ENCODE data around the gene RNASEH2A.
A peak's percentile ranks its signal among the peaks of the same experiment; 100 is the strongest.

Gene RNASEH2A

DNA sequence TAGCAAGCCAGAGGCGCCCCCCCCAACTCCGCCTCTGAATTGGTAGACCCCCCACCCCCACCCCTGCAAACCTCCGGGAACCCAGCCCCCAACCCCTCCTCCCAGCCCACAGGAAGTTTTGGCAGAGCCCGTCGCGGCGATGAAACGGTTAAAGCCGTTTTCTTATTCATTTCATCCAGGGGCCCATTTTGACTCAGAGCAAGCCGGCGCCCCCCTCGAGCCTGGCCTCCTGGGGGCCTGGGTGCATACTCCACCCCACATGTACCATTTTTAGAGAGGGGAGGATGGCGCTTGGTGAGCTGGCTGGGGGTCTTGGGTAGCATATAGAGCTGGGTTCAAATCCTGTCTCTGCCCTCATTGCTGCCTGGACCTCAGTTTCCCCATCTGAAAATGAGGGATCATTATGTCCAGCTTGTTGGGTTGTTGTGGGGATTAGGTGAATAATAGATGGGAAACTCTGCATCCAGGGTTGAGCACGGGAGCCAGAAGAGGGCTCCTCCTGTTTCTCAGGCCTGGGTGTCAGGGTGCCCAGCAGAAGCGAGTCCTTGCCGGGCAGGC is 23.0 kb upstream of the RNASEH2A start:
- peak in 2 of 6 experiments; percentile 31 to 55 for DNase-seq

DNA sequence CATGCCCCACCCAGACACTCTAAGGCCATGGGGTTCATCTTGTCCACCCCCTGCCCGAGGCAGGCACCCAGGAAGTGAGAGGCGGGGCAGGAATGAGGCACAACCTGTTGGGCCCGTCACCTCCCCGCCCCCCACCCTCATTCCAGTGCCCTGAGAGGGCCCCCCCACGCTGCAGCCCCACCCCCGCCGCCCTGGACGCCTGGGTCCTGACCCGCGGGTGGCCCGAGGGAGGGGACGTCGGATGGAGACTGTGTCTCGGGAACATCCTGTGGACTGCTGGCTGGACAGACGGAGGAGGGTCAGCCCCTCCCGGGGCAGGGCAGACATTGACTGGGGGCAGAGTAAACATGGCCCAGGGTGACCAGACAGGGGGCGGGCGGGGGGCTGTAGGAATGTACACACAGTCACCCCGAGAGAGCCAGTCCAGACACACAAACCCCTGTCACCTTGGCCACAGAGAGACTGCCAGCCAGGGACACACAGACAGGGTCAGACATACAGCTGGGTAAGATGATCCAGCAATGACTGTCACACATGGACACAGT is 22.5 kb upstream of the RNASEH2A start:
- peak in 1 of 6 experiments; percentile 17 for DNase-seq

DNA sequence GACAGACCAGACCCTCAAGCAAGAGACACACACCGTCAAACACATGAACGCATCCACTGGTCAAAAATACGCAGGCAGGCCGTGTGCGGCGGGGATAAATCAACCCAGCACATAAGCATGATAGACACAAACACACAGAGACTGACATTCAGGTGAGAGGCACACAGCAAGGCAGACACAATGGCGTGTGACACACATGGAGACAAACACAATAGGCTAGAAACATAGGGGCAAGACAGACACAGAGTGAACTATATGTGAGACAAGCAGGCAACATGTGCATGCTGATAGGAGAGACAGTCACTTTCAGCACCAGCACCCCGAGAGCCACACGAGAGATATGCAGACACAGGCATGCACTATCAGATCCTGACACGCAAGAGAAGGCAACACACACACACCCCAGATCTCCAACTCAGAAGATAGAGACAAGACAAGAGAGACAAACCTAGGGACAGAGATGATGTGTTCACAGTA is 22.0 kb upstream of the RNASEH2A start:
- DNase-seq = peak in 5 of 6 experiments; percentile 17 to 69 (median 36)

DNA sequence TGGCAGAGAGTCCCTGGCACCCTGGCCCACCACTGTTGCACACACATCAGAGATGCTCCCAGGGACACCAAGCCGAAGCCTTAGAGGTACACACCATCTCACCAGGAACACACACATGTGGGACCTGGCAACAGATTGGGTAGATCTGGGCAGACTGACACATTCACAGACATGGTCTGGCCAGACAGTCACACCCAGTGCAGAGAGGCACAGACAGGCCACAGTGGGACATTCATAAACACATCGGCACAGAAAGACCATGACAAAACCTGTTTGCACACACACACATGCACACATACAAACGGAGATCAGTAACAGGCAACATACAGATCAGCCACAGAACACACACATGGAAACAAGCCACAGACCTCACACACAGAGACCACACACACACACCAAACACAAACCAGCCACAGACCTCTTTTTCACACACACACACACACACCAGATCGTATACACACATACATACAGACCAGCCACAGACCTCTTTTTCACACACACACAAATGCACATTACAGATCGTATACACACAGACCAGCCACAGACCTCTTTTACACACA is 21.4 kb upstream of the RNASEH2A start:
- DNase-seq = peak; percentile 21 to 69 (median 34)

DNA sequence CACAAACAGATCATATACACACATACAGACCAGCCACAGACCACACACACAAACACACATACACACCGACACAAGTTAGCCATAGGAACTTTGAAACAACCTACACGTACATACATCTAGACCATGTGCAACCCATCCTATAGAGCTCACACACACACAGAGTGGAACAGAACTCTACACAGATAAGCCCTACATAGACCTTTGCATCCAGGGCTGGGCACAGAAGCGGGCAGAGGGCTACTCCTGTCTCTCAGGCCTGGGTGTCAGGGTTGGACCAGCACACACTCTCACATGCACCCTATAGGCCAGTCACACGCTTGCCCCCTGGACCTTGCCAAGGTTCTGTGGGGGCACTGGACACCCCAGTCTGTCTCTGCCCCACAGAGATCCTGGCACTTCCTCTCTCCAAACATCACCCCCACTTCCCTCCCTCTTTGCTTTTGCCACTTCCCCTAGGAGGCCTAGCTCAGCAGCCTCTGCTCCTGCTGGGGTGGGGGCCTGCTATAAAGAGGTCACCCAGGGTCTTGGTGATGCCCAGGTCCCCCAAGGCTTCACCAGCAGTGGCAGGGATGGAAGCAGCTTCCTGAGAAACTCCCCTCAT is 20.9 kb upstream of the RNASEH2A start:
- DNase-seq = peak in 1 of 6 experiments; percentile 51

DNA sequence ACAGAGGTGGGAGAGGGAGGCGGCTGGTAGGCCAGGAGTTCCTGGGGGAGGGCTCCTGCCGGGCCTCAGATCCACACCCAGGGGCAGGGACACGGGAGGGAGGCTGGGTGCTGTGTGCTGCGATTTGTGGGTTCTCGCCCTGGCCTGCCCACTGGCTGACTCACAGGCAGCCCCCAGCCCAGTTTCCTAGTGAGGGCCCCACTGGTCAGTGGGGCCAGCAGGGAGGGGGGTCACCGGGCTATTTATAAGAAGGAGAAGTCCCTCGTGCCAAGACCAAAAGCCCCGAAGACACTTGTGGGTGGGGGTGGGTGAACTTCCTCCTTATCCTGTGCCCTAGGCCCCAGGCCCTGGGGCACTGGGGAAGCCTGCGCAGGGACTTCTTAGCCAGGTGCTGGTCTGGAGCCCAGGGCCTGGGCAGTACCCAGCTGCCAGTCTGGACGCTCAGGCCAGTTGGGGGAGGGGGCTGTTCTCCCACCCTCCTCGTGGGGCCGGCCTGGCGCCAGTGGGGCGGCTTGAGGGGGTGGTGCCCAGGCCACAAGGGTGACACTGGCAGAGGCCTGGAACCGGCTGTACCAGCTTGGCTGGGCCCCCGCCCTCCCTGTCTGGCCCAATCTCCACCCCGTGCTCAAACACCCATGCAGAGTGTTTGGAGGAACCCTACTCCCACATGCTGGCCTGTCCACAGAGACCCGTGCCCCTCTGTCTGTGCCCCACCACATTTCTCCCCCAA is 20.1 kb upstream of the RNASEH2A start:
- DNase-seq = no peak

DNA sequence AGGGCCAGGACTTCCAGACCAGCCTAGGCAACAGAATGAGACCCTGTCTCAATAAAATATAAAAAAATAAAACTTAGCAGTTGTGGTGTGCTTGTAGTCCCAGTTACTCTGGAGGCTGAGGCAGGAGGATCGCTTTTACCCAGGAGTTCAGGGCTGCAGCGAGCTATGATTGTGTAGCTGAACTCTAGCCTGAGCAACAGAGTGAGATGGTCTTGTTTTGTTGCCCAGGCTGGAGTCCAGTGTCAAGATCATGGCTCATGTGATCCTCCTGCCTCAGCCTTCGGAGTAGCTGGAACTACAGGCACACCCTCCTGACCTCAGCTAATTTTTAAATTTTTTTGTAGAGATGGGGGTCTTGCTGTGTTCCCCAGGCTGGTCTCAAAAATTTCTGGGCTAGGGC is 19.4 kb upstream of the RNASEH2A start:
- DNase-seq = no peak

DNA sequence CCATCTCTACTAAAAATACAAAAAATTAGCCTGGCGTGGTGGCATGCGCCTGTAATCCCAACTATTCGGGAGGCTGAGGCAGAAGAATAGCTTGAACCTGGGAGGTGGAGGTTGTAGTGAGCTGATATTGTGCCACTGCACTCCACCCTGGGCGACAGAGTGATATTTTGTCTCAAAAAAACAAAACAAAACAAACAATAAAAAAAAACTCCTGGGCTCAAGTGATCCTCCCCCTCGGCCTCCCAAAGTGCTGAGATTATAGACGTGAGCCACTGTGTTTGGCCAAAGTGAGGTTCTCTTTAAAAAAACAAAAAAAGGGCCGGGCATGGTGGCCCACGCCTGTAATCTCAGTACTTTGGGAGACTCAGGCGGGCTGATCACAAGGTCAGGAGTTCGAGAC is 18.9 kb upstream of the RNASEH2A start:
- DNase-seq = no peak

DNA sequence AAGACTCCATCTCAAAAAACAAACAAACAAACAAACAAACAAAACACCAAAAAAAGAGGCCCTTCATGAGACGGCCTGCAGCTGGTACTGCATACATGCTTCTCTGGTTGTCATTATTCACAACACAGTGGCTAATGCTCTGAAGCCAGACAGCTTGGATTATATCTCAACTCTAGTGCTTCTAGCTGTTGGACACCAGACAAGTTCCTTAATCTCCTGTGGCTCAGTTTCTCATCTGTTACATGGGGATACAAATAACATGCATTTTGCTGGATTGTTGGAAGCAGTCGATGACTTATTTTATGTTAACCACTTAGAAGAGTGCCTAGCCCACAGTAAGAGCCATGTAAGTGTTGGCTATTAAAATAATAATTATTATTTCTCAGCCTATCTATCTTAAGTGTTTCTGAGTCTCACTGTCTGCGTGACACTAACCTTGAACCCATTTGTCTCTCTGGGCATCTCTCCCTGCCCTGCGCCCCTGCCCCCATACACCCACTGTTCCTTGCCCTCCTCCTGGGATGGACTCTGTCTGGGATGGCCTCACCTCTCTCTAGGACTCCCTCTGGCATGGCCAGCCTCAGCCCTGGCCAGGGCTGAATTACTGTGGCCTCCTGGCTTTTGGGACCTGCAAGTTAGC is 18.2 kb upstream of the RNASEH2A start:
- DNase-seq = no peak

DNA sequence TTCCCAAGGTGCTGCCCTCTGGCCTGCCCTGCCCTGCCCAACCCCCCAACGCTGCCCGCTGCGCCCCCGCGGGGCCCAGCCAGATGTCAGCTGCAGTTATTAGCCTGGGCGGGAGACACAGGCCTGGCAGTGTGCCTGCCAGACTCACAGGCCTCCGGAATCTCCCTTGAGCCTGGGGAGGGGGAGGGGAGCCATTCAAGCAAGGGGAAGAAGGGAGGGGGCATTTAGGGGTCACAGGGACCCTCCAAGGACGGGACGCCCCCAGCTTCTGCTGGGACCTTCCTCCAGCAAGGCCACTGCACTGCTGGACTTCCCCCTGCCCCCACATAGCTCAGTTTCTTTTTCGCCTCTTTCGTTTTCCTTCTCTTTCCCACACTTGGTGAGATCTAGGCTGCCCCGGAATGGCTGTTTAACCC is 17.7 kb upstream of the RNASEH2A start:
- peak in 2 of 6 experiments; percentile 44 to 52 for DNase-seq

DNA sequence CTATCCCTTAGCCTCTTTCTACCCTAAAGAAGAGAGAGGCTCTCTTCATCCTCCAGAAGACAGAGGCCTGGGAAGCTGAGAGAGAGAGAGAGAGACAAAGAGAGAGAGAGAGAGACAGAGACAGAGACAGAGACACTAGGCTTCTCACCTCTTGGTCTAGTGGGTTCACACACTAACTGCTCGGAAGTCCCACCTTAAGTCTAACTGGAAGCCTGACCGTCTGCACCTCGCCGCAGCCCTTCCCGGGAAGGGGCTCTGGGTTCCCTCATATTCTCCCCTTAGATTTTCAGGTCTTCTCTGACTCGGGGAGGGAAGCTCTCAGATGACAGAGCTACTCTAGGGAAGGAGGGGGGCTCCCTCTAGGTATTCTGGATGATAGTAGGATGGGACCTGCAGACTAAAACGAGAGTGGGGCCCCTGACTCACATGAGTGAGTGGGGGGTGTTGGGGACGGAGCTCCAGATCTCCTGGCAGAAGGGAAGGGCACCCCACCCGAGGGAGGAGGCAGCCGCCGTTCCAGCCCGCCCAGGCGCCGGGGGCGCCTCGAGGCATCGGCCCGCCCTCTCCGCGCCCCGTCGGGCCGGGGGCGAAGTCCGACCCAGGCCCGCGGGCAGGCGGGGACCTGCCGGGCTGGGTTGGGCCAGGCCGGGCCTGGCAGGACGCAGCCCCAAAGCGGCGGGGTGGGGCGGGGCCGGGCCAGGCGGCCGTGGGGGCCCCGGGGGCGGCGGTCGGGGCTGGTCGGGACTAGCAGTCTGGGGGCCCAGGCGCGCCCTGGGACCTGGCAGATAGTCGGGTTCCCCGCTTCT is 17.1 kb upstream of the RNASEH2A start:
- DNase-seq = peak in 2 of 6 experiments; percentile 37 to 49

DNA sequence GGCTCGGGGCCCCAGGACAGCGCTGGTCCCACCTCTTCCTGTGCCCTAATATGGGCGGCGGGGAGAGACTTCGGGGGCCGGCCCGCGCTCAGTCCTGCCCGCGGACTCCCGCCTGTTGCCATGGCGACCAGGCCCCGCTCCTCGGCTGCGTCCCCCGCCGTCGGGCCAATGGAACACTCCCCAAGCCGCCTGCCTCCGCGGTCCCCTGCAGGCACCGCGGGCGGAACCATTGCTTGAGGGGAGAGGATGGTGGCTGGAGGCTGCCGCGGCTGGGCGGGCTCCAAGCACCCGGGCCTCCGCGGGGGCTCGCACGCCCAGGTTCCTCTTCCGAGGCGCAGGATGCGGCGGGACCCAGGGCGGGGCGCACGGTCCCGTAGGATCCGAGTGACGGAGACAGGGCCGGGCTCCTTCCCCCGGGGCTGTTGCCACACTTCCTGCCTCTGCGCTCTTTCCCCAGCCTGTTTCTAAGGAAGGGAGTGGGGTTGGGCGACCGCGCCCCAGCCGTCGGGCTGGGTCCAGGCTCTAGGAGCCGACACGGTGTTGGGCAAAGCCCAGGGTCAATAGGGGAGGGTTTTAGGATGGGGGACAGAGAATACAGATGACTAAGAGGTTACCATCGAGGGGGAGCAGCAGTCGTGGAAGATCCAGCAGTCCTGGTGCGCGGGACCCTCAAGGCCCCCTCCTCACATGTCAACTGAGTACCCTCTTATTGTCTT is 16.3 kb upstream of the RNASEH2A start:
- peak; percentile 74 to 86 (median 80) for DNase-seq

DNA sequence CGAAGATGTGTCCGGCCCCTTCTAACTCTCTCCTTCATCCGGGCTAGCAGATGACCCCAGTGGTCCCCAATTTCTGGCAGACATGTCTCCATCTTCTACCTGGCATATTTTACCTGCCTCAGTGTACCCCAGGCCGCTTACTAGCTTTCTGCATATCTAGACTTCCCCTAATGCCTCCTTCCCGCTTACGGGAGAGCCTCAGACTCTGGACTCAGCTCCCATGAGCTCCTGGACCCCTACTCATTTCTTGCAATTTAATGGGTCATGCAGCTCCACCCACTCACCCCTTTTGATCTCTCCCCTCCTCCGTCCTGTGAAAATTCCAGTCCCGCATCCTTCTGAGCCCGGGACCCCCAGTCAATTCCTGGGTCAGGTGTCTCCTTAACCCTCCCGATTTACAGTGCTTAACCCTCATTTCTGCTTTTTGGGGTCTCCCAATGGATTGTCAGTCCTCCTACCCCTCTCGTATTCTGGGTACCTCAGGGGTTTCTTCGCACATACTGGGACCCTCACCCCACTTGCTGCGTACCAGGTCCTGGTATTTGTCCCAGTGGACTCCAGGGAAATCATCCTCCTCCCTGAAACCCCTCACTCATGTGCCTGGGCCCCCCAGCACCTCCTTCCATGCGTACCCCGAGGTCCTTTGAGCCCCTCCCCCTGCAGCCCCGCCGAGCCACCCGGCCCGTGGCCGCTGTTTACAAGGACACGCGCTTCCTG is 15.6 kb upstream of the RNASEH2A start:
- peak in 2 of 6 experiments; percentile 51 to 60 for DNase-seq

DNA sequence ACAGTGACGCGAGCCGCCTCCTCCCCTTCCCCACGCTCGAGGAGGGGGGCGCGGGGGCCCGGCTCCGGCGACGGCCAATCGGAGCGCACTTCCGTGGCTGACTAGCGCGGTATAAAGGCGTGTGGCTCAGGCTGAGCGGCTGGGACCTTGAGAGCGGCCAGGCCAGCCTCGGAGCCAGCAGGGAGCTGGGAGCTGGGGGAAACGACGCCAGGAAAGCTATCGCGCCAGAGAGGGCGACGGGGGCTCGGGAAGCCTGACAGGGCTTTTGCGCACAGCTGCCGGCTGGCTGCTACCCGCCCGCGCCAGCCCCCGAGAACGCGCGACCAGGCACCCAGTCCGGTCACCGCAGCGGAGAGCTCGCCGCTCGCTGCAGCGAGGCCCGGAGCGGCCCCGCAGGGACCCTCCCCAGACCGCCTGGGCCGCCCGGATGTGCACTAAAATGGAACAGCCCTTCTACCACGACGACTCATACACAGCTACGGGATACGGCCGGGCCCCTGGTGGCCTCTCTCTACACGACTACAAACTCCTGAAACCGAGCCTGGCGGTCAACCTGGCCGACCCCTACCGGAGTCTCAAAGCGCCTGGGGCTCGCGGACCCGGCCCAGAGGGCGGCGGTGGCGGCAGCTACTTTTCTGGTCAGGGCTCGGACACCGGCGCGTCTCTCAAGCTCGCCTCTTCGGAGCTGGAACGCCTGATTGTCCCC is 14.9 kb upstream of the RNASEH2A start, which contains the start of gene JUNB:
Gene JUNB (plus strand): TSS at position 142 of the 706 bp plus-strand sequence. CDS start 286 bp downstream, at position 428.
- DNase-seq = peak; percentile 96 to 98 (median 98)

DNA sequence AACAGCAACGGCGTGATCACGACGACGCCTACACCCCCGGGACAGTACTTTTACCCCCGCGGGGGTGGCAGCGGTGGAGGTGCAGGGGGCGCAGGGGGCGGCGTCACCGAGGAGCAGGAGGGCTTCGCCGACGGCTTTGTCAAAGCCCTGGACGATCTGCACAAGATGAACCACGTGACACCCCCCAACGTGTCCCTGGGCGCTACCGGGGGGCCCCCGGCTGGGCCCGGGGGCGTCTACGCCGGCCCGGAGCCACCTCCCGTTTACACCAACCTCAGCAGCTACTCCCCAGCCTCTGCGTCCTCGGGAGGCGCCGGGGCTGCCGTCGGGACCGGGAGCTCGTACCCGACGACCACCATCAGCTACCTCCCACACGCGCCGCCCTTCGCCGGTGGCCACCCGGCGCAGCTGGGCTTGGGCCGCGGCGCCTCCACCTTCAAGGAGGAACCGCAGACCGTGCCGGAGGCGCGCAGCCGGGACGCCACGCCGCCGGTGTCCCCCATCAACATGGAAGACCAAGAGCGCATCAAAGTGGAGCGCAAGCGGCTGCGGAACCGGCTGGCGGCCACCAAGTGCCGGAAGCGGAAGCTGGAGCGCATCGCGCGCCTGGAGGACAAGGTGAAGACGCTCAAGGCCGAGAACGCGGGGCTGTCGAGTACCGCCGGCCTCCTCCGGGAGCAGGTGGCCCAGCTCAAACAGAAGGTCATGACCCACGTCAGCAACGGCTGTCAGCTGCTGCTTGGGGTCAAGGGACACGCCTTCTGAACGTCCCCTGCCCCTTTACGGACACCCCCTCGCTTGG is 14.1 kb upstream of the RNASEH2A start:
- DNase-seq = peak; percentile 53 to 86 (median 70)

DNA sequence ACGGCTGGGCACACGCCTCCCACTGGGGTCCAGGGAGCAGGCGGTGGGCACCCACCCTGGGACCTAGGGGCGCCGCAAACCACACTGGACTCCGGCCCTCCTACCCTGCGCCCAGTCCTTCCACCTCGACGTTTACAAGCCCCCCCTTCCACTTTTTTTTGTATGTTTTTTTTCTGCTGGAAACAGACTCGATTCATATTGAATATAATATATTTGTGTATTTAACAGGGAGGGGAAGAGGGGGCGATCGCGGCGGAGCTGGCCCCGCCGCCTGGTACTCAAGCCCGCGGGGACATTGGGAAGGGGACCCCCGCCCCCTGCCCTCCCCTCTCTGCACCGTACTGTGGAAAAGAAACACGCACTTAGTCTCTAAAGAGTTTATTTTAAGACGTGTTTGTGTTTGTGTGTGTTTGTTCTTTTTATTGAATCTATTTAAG is 13.5 kb upstream of the RNASEH2A start:
- peak in 3 of 6 experiments; percentile 61 to 87 (median 68) for DNase-seq

DNA sequence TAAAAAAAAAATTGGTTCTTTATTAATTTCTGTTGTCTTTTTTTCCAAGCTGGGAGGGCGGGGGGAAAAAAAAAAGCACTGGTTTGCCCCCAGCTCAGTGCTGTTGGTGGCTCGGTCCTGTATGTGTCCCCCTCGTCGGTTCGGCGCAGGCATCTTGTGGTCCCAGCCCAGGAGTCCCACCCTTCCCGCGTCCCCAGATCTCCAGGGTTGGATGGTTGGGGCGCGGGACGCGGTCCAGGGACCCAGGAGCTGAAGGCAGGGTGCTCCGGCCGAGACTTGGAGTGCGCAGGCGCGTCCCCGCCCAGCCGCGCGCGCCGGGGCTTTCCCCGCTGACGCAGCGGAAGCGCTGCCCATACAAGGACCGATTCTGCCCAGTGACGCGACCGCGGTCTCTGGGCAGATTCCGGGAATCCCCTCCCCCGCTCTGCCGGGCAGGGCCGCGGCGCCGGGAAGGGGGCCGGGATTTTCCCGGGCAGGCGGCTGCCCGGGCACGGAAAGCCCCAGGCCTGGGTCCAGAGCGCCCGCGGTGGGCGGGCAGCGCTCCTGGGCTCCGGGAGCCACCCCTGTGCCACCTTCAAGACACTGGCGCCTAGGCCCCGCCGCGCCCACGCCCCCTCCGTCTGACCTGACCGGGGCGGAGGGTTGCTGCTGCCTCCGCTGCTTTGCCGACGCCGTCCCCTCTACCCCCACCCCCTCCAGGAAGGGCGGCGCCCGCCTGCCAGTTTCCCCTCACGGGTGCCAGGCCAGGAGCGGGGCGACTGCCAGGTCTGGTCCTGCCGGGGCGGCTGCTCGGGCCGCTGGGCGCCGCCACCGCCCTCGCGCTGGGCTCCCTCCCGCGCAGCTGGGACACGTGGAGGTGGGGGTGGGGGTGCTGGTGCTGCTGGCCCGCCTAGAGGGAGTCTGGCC is 12.8 kb upstream of the RNASEH2A start:
- peak; percentile 90 to 99 (median 96) for DNase-seq
